DND-41 (cell line): ENCODE data around the gene MPND.

ENCODE experiments used
- EZH2 ChIP-seq: IDR thresholded peaks from 3 replicates; pipeline ENCODE4 v1.6.1; 2012; ENCODE audit warnings: borderline replicate concordance, low read depth, mild to moderate bottlenecking, moderate library complexity, low read length, inconsistent platforms; ENCODE audit not compliant: severe bottlenecking
- TF ChIP-seq, protein P1 (sequence below): IDR thresholded peaks from 2 replicates; pipeline ENCODE4 v1.5.1; 2012; ENCODE audit warnings: borderline replicate concordance, low read length, moderate library complexity, mild to moderate bottlenecking; ENCODE audit not compliant: poor library complexity, severe bottlenecking; ENCODE audit errors: extremely low read depth

DNA sequence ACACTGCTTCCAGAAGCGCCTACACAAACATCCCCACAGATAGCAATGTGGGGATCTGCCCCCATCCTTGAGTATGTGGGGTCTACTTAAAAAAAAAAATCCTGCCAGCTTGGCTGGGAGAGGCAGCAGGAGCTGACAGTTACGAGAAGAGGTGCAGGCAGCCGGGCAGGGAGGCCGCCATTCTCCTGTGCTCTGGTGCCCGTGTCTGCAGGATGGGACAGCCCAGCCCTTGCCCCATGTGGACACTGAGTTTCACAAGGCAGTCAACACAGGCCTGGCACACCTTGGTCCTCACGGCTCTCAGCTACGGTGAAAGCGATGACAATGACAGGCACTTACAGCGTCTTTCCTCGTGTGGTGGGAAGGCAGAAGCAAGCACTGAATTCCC, 24.0 kb downstream of the MPND start:
- TF ChIP-seq, protein P1, sequence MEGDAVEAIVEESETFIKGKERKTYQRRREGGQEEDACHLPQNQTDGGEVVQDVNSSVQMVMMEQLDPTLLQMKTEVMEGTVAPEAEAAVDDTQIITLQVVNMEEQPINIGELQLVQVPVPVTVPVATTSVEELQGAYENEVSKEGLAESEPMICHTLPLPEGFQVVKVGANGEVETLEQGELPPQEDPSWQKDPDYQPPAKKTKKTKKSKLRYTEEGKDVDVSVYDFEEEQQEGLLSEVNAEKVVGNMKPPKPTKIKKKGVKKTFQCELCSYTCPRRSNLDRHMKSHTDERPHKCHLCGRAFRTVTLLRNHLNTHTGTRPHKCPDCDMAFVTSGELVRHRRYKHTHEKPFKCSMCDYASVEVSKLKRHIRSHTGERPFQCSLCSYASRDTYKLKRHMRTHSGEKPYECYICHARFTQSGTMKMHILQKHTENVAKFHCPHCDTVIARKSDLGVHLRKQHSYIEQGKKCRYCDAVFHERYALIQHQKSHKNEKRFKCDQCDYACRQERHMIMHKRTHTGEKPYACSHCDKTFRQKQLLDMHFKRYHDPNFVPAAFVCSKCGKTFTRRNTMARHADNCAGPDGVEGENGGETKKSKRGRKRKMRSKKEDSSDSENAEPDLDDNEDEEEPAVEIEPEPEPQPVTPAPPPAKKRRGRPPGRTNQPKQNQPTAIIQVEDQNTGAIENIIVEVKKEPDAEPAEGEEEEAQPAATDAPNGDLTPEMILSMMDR, result no peak
- TF ChIP-seq EZH2, result no peak
